DOHH2 (cell line): Measurements from ENCODE around the gene CDC42BPA.

ENCODE experiments used
- EZH2phosphoT487 ChIP-seq: fragments of 200-600 bp; sonication (generic); IDR thresholded peaks from 2 replicates; pipeline ENCODE4 v1.6.1; 2017; ENCODE audit warnings: borderline replicate concordance, mild to moderate bottlenecking, antibody characterized with exemption, low read length, moderate library complexity, mixed read lengths
- TF ChIP-seq, protein P1 (sequence below): fragments of 200-600 bp; sonication (generic); IDR thresholded peaks from one replicate; pipeline ENCODE4 v1.5.1; 2014; ENCODE audit warnings: antibody characterized with exemption, mild to moderate bottlenecking, low read depth, low read length; ENCODE audit not compliant: poor library complexity, severe bottlenecking

DNA sequence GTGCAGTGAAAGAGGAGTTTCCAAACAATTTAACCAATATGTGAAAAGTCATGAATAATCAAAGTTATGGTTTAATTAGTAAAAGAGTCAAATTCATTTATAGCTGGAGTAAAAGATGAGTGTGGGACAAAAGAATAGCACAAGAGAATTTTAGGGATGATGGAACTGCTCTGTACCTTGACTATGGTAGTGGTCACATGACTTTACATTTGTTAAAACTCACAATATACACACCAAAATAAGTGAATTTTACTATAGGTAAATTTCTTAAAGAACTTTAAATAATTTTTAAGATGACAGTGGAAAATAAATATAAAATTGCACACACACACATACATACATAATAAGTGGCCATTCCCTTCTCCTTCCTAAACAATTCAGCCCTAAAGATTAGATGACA is 13.6 kb downstream of the CDC42BPA start:
- no peak for TF ChIP-seq EZH2phosphoT487
- TF ChIP-seq, protein P1, sequence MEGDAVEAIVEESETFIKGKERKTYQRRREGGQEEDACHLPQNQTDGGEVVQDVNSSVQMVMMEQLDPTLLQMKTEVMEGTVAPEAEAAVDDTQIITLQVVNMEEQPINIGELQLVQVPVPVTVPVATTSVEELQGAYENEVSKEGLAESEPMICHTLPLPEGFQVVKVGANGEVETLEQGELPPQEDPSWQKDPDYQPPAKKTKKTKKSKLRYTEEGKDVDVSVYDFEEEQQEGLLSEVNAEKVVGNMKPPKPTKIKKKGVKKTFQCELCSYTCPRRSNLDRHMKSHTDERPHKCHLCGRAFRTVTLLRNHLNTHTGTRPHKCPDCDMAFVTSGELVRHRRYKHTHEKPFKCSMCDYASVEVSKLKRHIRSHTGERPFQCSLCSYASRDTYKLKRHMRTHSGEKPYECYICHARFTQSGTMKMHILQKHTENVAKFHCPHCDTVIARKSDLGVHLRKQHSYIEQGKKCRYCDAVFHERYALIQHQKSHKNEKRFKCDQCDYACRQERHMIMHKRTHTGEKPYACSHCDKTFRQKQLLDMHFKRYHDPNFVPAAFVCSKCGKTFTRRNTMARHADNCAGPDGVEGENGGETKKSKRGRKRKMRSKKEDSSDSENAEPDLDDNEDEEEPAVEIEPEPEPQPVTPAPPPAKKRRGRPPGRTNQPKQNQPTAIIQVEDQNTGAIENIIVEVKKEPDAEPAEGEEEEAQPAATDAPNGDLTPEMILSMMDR = no peak
